ENCODE measurements around the gene BPHL.

DNA sequence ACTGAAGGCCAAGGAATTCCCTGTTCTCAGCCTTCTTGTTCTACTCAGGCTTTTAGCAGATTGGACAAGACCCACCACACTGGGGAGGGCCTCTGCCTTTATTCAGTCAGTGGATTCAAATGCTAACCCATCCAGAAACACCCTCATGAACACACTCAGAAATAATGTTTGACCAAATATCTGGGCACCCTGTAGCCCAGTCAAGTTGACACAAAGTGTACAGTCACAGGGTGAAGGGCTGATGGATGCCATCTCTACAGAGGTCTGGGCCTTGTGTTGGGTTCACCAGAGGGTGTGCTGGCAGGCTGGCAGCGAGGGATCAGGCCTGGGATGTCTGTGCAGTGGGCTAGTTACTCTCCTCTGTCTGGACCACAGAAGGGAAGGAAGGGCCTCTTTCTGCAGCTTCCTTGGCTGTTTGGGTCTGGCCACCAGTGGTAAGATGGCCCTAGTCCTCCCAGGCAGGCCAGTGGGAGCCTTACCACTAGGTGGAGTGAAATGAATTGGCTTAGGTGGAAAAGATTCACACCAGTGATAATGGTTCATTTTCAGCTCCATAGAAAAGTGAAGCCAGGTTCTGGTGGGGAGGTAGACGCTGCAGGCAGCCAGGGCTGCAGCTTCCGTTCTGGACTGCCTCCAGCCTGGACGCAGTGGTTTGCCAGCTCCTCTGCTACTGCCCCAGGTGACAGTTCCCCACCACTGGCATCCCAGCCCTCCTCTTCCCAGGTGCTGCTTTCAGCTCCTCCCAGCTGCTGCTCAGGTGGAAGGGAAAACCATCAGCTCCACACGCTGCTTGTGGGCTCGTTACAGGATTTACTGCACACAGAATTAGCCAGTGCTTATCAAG lies 29.6 kb downstream of the BPHL start:
- TF ChIP-seq CTCF (IDR thresholded peaks at IDR 0.05; ENCODE audit: insufficient read depth, low read length, poor library complexity, severe bottlenecking) (no peak), EZH2phosphoT487 (conservative IDR thresholded peaks at IDR 0.05; ENCODE audit: low read length) (no peak)
